H1 (cell line): ENCODE data around the gene WDR76. TPM values are rescaled to one million over a fixed set of nuclear protein-coding genes. Genes with fewer than 3 reads are reported as not detected.

Experiments
- ATF2 ChIP-seq: IDR thresholded peaks from 2 replicates; pipeline ENCODE4 v1.6.1; 2012; ENCODE audit warnings: low read length, inconsistent platforms
- BRCA1 ChIP-seq: IDR thresholded peaks from 2 replicates; pipeline ENCODE4 v1.6.1; 2012; ENCODE audit warnings: low read depth, low read length, improper control_type of control experiment
- CBX5 ChIP-seq: fragments of 300-800, 300-1000 bp; sonication (generic); IDR thresholded peaks from 2 replicates; pipeline ENCODE4 v1.7.1; 2016; ENCODE audit warnings: antibody characterized with exemption, low read length, low read depth
- CEBPB ChIP-seq: IDR thresholded peaks from 2 replicates; pipeline ENCODE4 v1.6.1; 2012; ENCODE audit warnings: low read depth, low read length
- CHD1 ChIP-seq: IDR thresholded peaks from 2 replicates; pipeline ENCODE4 v1.6.1; 2012; ENCODE audit warnings: low read depth, low read length, improper control_type of control experiment
- CHD2 ChIP-seq: IDR thresholded peaks from 2 replicates; pipeline ENCODE4 v1.6.1; 2012; ENCODE audit warnings: low read length, improper control_type of control experiment
- CREB1 ChIP-seq: IDR thresholded peaks from 2 replicates; pipeline ENCODE4 v1.6.1; 2012; ENCODE audit warnings: inconsistent platforms
- CTBP2 ChIP-seq: IDR thresholded peaks from 2 replicates; pipeline ENCODE4 v1.7.0; 2011; ENCODE audit warnings: borderline replicate concordance, mild to moderate bottlenecking, moderate library complexity, mixed read lengths, low read length; ENCODE audit not compliant: insufficient read depth, insufficient read length
- E2F6 ChIP-seq: IDR thresholded peaks from 2 replicates; pipeline ENCODE4 v1.6.1; 2012; ENCODE audit warnings: inconsistent platforms
- EP300 ChIP-seq, 2 experiments: IDR thresholded peaks; 1 replicate in 1 of 2; 2 replicates in 1 of 2; pipeline ENCODE4 v1.6.1; 2011 to 2012; ENCODE audit warnings: low read depth in 2 of 2, low read length in 2 of 2, mild to moderate bottlenecking in 2 of 2, borderline replicate concordance in 1 of 2, inconsistent platforms in 1 of 2, moderate library complexity in 1 of 2
- HDAC2 ChIP-seq, 2 experiments: fragments of 300-600 bp in 1 of 2; sonication (generic) in 1 of 2; IDR thresholded peaks; 2 replicates each; pipeline ENCODE4 v1.6.1; 2011 to 2012; ENCODE audit warnings: low read depth in 2 of 2, low read length in 2 of 2, mild to moderate bottlenecking in 2 of 2, moderate library complexity in 2 of 2, borderline replicate concordance in 1 of 2, inconsistent platforms in 1 of 2
- JUN ChIP-seq: IDR thresholded peaks from 2 replicates; pipeline ENCODE4 v1.6.1; 2011; ENCODE audit warnings: low read depth, mild to moderate bottlenecking, improper control_type of control experiment, low read length
- MAFK ChIP-seq: IDR thresholded peaks from 2 replicates; pipeline ENCODE4 v1.6.1; 2012; ENCODE audit warnings: low read depth, mild to moderate bottlenecking, improper control_type of control experiment, low read length
- NRF1 ChIP-seq: IDR thresholded peaks from 2 replicates; pipeline ENCODE4 v1.6.1; 2011; ENCODE audit warnings: mild to moderate bottlenecking, low read depth, low read length, improper control_type of control experiment
- SRF ChIP-seq: IDR thresholded peaks from 2 replicates; pipeline ENCODE4 v1.6.1; 2011; ENCODE audit warnings: mild to moderate bottlenecking, low read depth, low read length, moderate library complexity
- SUZ12 ChIP-seq: fragments of 200-600 bp; sonication (generic); IDR thresholded peaks from 2 replicates; pipeline ENCODE4 v1.6.1; 2012; ENCODE audit warnings: mild to moderate bottlenecking, inconsistent platforms, low read length, moderate library complexity, mixed read lengths
- TAF7 ChIP-seq: optimal IDR thresholded peaks from 2 replicates; pipeline ENCODE3; 2011; ENCODE audit warnings: low read depth, mild to moderate bottlenecking, inconsistent platforms, low read length, moderate library complexity, borderline replicate concordance
- TCF12 ChIP-seq: IDR thresholded peaks from 2 replicates; pipeline ENCODE4 v1.6.1; 2011; ENCODE audit warnings: low read depth, mild to moderate bottlenecking, low read length
- USF2 ChIP-seq: IDR thresholded peaks from 2 replicates; pipeline ENCODE4 v1.6.1; 2011; ENCODE audit warnings: low read length, improper control_type of control experiment
- ZNF274 ChIP-seq: IDR thresholded peaks from 2 replicates; pipeline ENCODE4 v1.7.0; 2012; ENCODE audit warnings: low read length, borderline replicate concordance; ENCODE audit errors: extremely low read depth
- polyA plus RNA-seq, 7 experiments: library from polyadenylated mRNA; depleted of rRNA in 3 of 7; stranded (reverse) in 5 of 7; unstranded in 2 of 7; fragments of >200 nt in 5 of 7; fragments of 200-250 nt in 2 of 7; gene quantifications; 1 replicate in 5 of 7; 2 replicates in 1 of 7; 4 replicates in 1 of 7; pipeline versions ENCODE4 v1.2.1 to v1.2.3, GENCODE V29; 2011 to 2013; ENCODE audit warnings: missing spikeins in 2 of 7, mixed read lengths in 2 of 7
- total RNA-seq: library from RNA; stranded (reverse); fragmentation: NEBNext Ultra II Directional; extraction: Animal tissue kit (Norgen Biotek cat#: 25700); gene quantifications from 2 replicates; pipeline ENCODE4 v1.2.1, GENCODE V29; 2021

The WDR76 gene
- total and polyA plus RNA-seq, 2 of the 8 experiments (the other 6 are each of a cell fraction or from before 2014, with no cell fraction given) = 4.1 to 18.9 TPM

- no peak for TF ChIP-seq NRF1
- TF ChIP-seq MAFK = no peak
- TF ChIP-seq SRF = no peak
- TF ChIP-seq CBX5 = no peak
- TF ChIP-seq HDAC2 (IDR thresholded peaks at IDR 0.05; ENCODE audit: borderline replicate concordance in 1 of 2, low read depth in 2 of 2, low read length in 2 of 2) = peak; percentile 11 to 16; a peak in 1 of 4 replicates
- no peak for TF ChIP-seq CTBP2
- peak; percentile 67 for TF ChIP-seq TAF7
- TF ChIP-seq CEBPB = no peak
- no peak for TF ChIP-seq EP300 (IDR thresholded peaks at IDR 0.05; ENCODE audit: borderline replicate concordance in 1 of 2, low read depth in 2 of 2, low read length in 2 of 2)
- TF ChIP-seq ZNF274 = no peak
- TF ChIP-seq BRCA1 = no peak
- TF ChIP-seq E2F6 = peak; percentile 91
- TF ChIP-seq CHD1 = no peak
- TF ChIP-seq SUZ12 = no peak
- TF ChIP-seq CREB1 = peak; percentile 85; the same call in 1 of the 2 replicates
- TF ChIP-seq JUN = peak; percentile 69; the same call in 1 of the 2 replicates
- peak; percentile 88 for TF ChIP-seq ATF2
- peak; percentile 99 for TF ChIP-seq USF2
- 0 out of 2 replicates have a peak, but pooled peaks have one; percentile 47 for TF ChIP-seq CHD2
- TF ChIP-seq TCF12 = 0 out of 2 replicates have a peak, but pooled peaks have one; percentile 22
These were observed 34.6 kb upstream of the WDR76 start, which contains the start of gene SERF2 (continued) for GRCh38 chr15:43791993-43792760.
